ENCODE data around the gene RNU6-7.
A peak's percentile ranks its signal among the peaks of the same experiment; 100 is the strongest.

RNU6-7 gene

DNA sequence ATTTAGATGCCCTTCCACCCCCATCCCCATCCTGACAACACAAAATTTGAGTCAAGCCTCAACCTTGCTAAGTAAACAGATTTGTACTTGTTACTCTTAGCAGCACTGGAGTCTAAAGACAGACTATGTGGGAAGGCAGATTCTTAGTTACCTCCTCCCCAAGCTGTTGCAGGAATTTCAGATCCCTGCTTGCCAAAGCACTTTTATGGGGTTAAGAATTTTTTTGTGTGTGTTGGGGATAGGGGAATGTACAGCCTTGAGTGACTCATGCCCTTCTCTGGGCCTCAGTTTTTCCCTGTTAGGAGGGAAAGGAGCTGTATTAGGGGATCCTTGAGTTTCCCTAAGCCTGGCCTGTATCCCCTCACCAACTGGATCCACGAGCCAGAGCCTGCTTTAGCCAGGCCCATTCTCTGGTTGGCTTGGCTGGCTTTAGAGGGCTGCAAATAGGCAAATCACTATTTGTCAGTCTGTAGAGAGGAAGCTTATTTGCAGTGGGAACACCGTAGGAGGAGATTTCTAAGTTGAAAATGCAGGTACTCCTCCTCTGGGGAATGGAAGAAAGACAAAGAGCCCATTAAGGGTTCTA is 28.9 kb downstream of the RNU6-7 start:
- H3K23ac ChIP-seq (ENCODE audit: low read length in 2 of 2) = no peak overlapping the region
- H3K4me1 ChIP-seq (ENCODE audit: control insufficient read depth, insufficient read depth, low read depth, low read length) = peaks cover 1% of the 10 kb centered on the region
- H3K27me3 ChIP-seq (ENCODE audit: control insufficient read depth in 1 of 2, insufficient read depth in 1 of 2, low read length in 2 of 2) = no peaks in the 10 kb centered on the region
- H3K9me3 ChIP-seq (ENCODE audit: control insufficient read depth, low read length) = no peaks in the 10 kb centered on the region
- no peak overlapping the region for H3K14ac ChIP-seq (ENCODE audit: low read length in 2 of 2)
- no peak overlapping the region for H4K91ac ChIP-seq (ENCODE audit: low read length)
- H3K4ac ChIP-seq (ENCODE audit: low read depth in 1 of 2, low read length in 2 of 2) = no peak overlapping the region
- peak overlapping the region; percentile 27 for H3K9ac ChIP-seq (ENCODE audit: low read length)
- H3K36me3 ChIP-seq (ENCODE audit: control insufficient read depth in 1 of 2, insufficient read depth in 2 of 2, low read depth in 1 of 2, low read length in 2 of 2) = no peaks in the 10 kb centered on the region
- WGBS = 86% methylated on average over 2 of the region's 2 CpGs
- H2BK120ac ChIP-seq (ENCODE audit: low read depth, low read length) = no peak overlapping the region
- no peak overlapping the region for H2BK15ac ChIP-seq (ENCODE audit: low read depth, poor library complexity, severe bottlenecking)
- H2AK5ac ChIP-seq (ENCODE audit: low read length, severe bottlenecking) = no peak overlapping the region
- H3K4me3 ChIP-seq (ENCODE audit: insufficient read depth in 1 of 2, low read depth in 1 of 2, low read length in 2 of 2) = peak overlapping the region in 1 of 2 experiments; percentile 9
- peak overlapping the region; percentile 51 for H3K27ac ChIP-seq (ENCODE audit: low read length, poor library complexity, severe bottlenecking)
- H2BK5ac ChIP-seq (ENCODE audit: low read depth, low read length, poor library complexity, severe bottlenecking) = no peak overlapping the region
- peak; percentile 63 for DNase-seq
- no peak overlapping the region for H3K4me2 ChIP-seq (ENCODE audit: low read length, poor library complexity, severe bottlenecking)
- no peak overlapping the region for H2AFZ ChIP-seq (ENCODE audit: low read depth, low read length)
- H3K18ac ChIP-seq (ENCODE audit: low read depth in 1 of 2, low read length in 2 of 2) = no peak overlapping the region
- H4K8ac ChIP-seq (ENCODE audit: low read length) = no peak overlapping the region
- no peak overlapping the region for H2BK12ac ChIP-seq (ENCODE audit: low read length in 2 of 2)
- H3K79me1 ChIP-seq (replicated peaks; ENCODE audit: low read length, poor library complexity, severe bottlenecking) = no peaks in the 10 kb centered on the region

- Histone ChIP-seq H2BK5ac (ENCODE audit: low read depth, low read length, poor library complexity, severe bottlenecking) (no peak overlapping the region), H3K4me2 (ENCODE audit: low read length, poor library complexity, severe bottlenecking) (no peak overlapping the region), H4K91ac (ENCODE audit: low read length) (no peak overlapping the region), H3K14ac (ENCODE audit: low read length in 2 of 2) (no peak overlapping the region), H3K79me1 (replicated peaks; ENCODE audit: low read length, poor library complexity, severe bottlenecking) (no peaks in the 10 kb centered on the region), H2AFZ (ENCODE audit: low read depth, low read length) (no peak overlapping the region), H3K4me1 (ENCODE audit: control insufficient read depth, insufficient read depth, low read depth, low read length) (peaks cover 1% of the 10 kb centered on the region), H3K27ac (ENCODE audit: low read length, poor library complexity, severe bottlenecking) (no peak overlapping the region), H2AK5ac (ENCODE audit: low read length, severe bottlenecking) (no peak overlapping the region), H3K27me3 (ENCODE audit: control insufficient read depth in 1 of 2, insufficient read depth in 1 of 2, low read length in 2 of 2) (no peaks in the 10 kb centered on the region), H2BK15ac (ENCODE audit: low read depth, poor library complexity, severe bottlenecking) (no peak overlapping the region), H3K18ac (ENCODE audit: low read depth in 1 of 2, low read length in 2 of 2) (no peak overlapping the region), H4K8ac (ENCODE audit: low read length) (no peak overlapping the region), H3K4ac (ENCODE audit: low read depth in 1 of 2, low read length in 2 of 2) (no peak overlapping the region), H3K36me3 (ENCODE audit: control insufficient read depth in 1 of 2, insufficient read depth in 2 of 2, low read depth in 1 of 2, low read length in 2 of 2) (no peaks in the 10 kb centered on the region), H2BK120ac (ENCODE audit: low read depth, low read length) (no peak overlapping the region), H3K9me3 (ENCODE audit: control insufficient read depth, low read length) (no peaks in the 10 kb centered on the region), H3K9ac (ENCODE audit: low read length) (no peak overlapping the region), H2BK12ac (ENCODE audit: low read length in 2 of 2) (no peak overlapping the region), H3K4me3 (ENCODE audit: insufficient read depth in 1 of 2, low read depth in 1 of 2, low read length in 2 of 2) (no peak overlapping the region), H3K23ac (ENCODE audit: low read length in 2 of 2) (no peak overlapping the region)
- 97% methylated on average over 1 of the region's 1 CpG for WGBS
- no peak for DNase-seq
These were observed 30.6 kb downstream of the RNU6-7 start for GRCh38 chr14:32232481-32232880.

DNA sequence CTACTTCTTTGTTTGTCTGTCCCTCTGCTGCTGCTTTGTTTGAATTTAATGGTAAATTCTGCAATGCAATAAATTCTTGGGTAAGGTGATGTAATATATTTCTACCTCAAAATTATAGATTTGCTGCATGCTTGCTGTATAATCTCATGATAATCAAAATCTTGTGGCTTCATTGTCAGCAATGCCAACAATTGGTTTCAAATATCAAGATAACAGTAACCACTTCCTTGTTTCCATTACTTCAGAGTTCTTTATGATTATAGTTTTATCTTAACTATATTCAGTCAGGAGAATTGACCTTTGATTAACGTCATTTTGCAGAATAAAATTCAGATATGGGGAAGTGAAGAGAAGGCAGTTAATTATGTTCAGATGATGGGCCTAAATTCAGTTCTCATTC is 31.4 kb downstream of the RNU6-7 start:
- Histone ChIP-seq H2BK120ac (ENCODE audit: low read depth, low read length) (no peak overlapping the region), H3K18ac (ENCODE audit: low read depth in 1 of 2, low read length in 2 of 2) (no peak overlapping the region), H3K14ac (ENCODE audit: low read length in 2 of 2) (no peak overlapping the region), H3K9ac (ENCODE audit: low read length) (no peak overlapping the region), H2BK12ac (ENCODE audit: low read length in 2 of 2) (no peak overlapping the region), H3K4me1 (ENCODE audit: control insufficient read depth, insufficient read depth, low read depth, low read length) (peaks cover 1% of the 10 kb centered on the region), H2BK15ac (ENCODE audit: low read depth, poor library complexity, severe bottlenecking) (no peak overlapping the region), H2AK5ac (ENCODE audit: low read length, severe bottlenecking) (no peak overlapping the region), H3K79me1 (replicated peaks; ENCODE audit: low read length, poor library complexity, severe bottlenecking) (no peaks in the 10 kb centered on the region), H3K36me3 (ENCODE audit: control insufficient read depth in 1 of 2, insufficient read depth in 2 of 2, low read depth in 1 of 2, low read length in 2 of 2) (no peaks in the 10 kb centered on the region), H3K4ac (ENCODE audit: low read depth in 1 of 2, low read length in 2 of 2) (no peak overlapping the region), H2BK5ac (ENCODE audit: low read depth, low read length, poor library complexity, severe bottlenecking) (no peak overlapping the region), H3K4me2 (ENCODE audit: low read length, poor library complexity, severe bottlenecking) (no peak overlapping the region), H3K4me3 (ENCODE audit: insufficient read depth in 1 of 2, low read depth in 1 of 2, low read length in 2 of 2) (no peak overlapping the region), H2AFZ (ENCODE audit: low read depth, low read length) (no peak overlapping the region), H4K91ac (ENCODE audit: low read length) (no peak overlapping the region), H3K23ac (ENCODE audit: low read length in 2 of 2) (no peak overlapping the region), H3K27ac (ENCODE audit: low read length, poor library complexity, severe bottlenecking) (no peak overlapping the region), H3K9me3 (ENCODE audit: control insufficient read depth, low read length) (no peaks in the 10 kb centered on the region), H4K8ac (ENCODE audit: low read length) (no peak overlapping the region), H3K27me3 (ENCODE audit: control insufficient read depth in 1 of 2, insufficient read depth in 1 of 2, low read length in 2 of 2) (no peaks in the 10 kb centered on the region)
- DNase-seq = no peak
- WGBS = 100% methylated on average over 1 of the region's 1 CpG

GRCh38 chr14:32244404-32244803 is 42.6 kb downstream of the RNU6-7 start:
- Histone ChIP-seq H2BK120ac (ENCODE audit: low read depth, low read length) (no peak overlapping the region), H3K27me3 (ENCODE audit: control insufficient read depth in 1 of 2, insufficient read depth in 1 of 2, low read length in 2 of 2) (no peaks in the 10 kb centered on the region), H3K18ac (ENCODE audit: low read depth in 1 of 2, low read length in 2 of 2) (no peak overlapping the region), H3K36me3 (ENCODE audit: control insufficient read depth in 1 of 2, insufficient read depth in 2 of 2, low read depth in 1 of 2, low read length in 2 of 2) (no peaks in the 10 kb centered on the region), H3K79me1 (replicated peaks; ENCODE audit: low read length, poor library complexity, severe bottlenecking) (no peaks in the 10 kb centered on the region), H3K9ac (ENCODE audit: low read length) (no peak overlapping the region), H3K23ac (ENCODE audit: low read length in 2 of 2) (no peak overlapping the region), H4K91ac (ENCODE audit: low read length) (no peak overlapping the region), H3K4me1 (ENCODE audit: control insufficient read depth, insufficient read depth, low read depth, low read length) (no peaks in the 10 kb centered on the region), H4K8ac (ENCODE audit: low read length) (no peak overlapping the region), H2BK15ac (ENCODE audit: low read depth, poor library complexity, severe bottlenecking) (no peak overlapping the region), H3K9me3 (ENCODE audit: control insufficient read depth, low read length) (no peaks in the 10 kb centered on the region), H2BK5ac (ENCODE audit: low read depth, low read length, poor library complexity, severe bottlenecking) (no peak overlapping the region), H3K4me2 (ENCODE audit: low read length, poor library complexity, severe bottlenecking) (no peak overlapping the region), H2AFZ (ENCODE audit: low read depth, low read length) (no peak overlapping the region), H3K4me3 (ENCODE audit: insufficient read depth in 1 of 2, low read depth in 1 of 2, low read length in 2 of 2) (no peak overlapping the region), H3K27ac (ENCODE audit: low read length, poor library complexity, severe bottlenecking) (no peak overlapping the region), H3K14ac (ENCODE audit: low read length in 2 of 2) (no peak overlapping the region), H2AK5ac (ENCODE audit: low read length, severe bottlenecking) (no peak overlapping the region), H3K4ac (ENCODE audit: low read depth in 1 of 2, low read length in 2 of 2) (no peak overlapping the region), H2BK12ac (ENCODE audit: low read length in 2 of 2) (no peak overlapping the region)
- no peak for DNase-seq

All from mesenchymal stem cell (in vitro differentiated cells and primary cell).